C4-2B (cell line): Measurements from ENCODE around the gene CIC.

Source experiments
- H3K27ac ChIP-seq: fragments of 450-650 bp; 2 replicates; pipeline ENCODE4 v1.5.1; 2017
- ZFX ChIP-seq: fragments of 450-650 bp; IDR thresholded peaks from 2 replicates; pipeline ENCODE4 v1.6.1; 2017
- TF ChIP-seq, protein P1 (sequence below): fragments of 450-650 bp; conservative IDR thresholded peaks from 2 replicates; pipeline ENCODE4 v1.5.1; 2017; ENCODE audit warnings: mild to moderate bottlenecking

CIC gene

DNA sequence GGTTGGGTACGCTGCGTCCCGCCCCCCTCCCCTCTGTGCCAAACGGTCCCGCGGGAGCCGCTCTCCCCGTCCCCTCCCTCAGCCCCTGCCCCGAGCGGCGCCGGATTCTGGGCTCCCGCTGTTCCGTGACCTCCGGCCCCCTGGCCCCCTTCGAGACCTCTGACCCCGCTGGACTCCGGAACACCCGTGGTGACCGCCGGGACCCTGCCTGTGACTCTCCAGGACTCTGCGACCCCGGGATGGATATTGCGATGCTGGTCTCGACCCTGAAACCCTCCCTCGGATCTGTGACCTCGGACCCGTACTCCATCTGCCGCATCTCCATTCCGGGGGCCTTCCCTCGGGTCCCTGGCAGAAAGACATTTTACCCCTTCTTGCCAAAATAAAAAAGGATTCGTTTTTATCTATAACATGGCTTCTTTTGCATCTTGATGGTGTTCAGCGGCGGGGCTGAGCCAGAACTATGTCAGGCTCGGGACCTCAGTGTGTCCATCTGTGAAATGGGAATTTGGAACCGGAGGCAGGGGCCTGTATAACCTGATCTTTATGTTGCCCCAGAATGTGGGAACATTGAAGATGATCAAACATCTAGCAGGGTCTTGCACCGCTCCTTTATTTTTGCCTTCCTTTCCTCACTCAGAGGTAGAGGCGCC is 55.7 kb downstream of the CIC start:
- TF ChIP-seq ZFX, result no peak
- TF ChIP-seq, protein P1, sequence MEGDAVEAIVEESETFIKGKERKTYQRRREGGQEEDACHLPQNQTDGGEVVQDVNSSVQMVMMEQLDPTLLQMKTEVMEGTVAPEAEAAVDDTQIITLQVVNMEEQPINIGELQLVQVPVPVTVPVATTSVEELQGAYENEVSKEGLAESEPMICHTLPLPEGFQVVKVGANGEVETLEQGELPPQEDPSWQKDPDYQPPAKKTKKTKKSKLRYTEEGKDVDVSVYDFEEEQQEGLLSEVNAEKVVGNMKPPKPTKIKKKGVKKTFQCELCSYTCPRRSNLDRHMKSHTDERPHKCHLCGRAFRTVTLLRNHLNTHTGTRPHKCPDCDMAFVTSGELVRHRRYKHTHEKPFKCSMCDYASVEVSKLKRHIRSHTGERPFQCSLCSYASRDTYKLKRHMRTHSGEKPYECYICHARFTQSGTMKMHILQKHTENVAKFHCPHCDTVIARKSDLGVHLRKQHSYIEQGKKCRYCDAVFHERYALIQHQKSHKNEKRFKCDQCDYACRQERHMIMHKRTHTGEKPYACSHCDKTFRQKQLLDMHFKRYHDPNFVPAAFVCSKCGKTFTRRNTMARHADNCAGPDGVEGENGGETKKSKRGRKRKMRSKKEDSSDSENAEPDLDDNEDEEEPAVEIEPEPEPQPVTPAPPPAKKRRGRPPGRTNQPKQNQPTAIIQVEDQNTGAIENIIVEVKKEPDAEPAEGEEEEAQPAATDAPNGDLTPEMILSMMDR, result peak; percentile 80; the same call in 1 of the 2 replicates
- H3K27ac ChIP-seq, result peak overlapping the region; percentile 80

DNA sequence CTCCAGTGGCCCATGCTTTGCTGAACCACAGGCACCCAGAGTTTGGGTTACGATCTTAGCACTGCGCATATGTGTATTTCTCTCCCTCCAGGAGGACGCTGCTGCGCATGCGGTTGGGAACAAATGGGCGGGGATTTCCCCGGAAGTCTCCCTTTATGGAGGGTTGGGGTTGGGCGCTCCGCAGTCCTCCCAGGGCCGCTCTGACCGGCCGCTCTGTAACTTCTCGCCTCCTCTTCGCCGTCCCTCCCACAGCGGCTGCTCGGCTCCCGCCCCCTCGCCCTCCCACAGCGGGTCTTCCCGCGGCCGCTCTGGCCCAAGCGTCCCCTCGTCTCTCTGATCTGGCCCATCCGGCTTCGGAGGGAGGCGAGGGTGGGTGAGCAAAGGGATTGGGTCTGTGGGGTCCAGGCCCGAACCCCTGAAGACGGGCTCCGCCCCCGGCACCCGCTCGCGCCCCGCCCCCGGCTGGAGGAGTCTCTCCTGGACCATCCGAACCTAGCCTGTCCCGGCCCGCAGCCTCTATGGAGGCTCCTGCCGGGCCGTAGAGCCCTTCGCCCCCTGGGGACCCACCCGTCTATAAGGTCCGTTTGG is 56.4 kb downstream of the CIC start, which contains the start of gene MEGF8:
MEGF8 (plus strand) TSS at position 328 of the 588 bp plus-strand sequence. CDS start 609 bp downstream, outside the sequence.
- 0 out of 2 replicates have a peak, but pooled peaks have one; percentile 29 for TF ChIP-seq ZFX
- TF ChIP-seq, protein P1, result peak; percentile 36
- peak within 1 kb of the TSS; percentile 80 for H3K27ac ChIP-seq

DNA sequence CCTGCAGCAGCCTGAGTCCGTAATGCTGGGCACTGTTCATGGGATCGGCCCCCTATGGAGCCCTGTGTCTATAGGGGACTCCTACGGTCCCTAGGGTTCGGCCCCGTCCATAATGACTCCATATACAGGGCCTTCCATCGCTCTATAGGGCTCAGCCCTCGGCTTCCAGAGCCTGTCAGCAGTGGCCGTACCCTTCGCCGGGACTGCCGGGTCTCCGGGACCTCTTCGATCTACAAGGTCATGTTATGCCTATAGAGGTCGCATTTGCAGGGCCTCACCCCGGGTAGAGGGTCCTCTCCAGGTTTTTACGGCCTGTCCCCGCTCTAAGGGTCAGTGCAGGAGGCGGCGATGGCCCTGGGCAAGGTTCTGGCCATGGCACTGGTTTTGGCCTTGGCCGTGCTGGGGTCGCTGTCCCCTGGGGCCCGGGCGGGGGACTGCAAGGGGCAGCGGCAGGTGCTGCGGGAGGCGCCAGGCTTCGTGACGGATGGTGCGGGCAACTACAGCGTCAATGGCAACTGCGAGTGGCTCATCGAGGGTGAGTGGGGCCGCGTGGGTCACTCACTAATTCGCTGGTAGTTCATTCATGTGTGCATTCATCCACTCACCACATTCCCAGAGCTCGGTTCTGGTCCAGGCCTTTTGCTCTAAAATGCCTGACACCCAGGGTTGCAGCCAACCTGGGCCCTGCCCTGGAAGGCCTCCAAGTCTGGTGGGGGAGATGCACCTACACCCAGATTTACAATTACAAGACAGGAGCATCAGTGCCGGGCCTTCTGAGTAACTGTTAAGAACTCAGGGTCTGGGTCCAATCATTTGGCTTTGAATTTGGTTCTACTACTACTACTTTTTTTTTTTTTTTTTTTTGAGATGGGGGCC is 57.1 kb downstream of the CIC start:
- no peak for TF ChIP-seq ZFX
- TF ChIP-seq, protein P1, result no peak
- peak overlapping the region; percentile 80 for H3K27ac ChIP-seq

DNA sequence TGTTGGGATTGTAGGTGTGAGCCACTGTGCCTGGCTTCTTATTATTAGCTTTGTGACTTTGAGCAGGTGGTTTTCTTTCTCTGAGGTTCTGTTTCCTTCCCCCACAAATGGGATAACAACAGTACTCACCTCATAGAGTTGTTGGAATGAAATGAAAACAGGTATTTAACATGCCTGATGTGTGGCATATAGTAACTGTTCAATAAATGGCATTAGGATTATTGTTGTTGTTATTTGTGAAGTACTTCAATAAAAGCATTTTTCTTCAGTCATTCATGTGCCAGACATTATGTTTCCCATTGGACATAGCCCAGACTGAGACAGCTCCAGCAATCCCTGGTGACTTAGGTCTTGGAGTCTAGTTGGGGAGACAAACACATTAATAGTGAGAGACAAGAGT is 57.9 kb downstream of the CIC start:
- TF ChIP-seq, protein P1, result no peak
- TF ChIP-seq ZFX, result no peak
- no peak overlapping the region for H3K27ac ChIP-seq

DNA sequence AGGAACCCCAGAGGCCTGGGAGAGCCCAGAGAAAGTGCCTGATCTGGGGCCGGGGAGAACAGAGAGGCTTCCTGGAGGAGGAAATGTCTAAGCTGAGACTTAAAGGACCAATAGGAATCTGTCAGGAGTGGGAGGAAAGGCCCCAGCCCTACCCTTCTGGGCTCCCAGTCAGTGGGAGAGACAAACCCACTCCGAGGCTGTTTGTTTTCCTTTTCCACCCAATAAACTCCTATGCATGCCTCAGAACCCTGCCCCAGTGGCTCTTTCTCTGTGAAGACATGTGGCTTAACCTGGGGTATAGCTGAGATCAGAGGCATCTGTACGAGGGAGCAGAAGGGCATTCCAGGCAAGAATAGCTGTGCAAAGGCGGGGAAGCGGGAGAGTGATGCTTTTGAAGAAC is 58.3 kb downstream of the CIC start:
- no peak overlapping the region for H3K27ac ChIP-seq
- TF ChIP-seq ZFX, result no peak
- TF ChIP-seq, protein P1, result no peak

DNA sequence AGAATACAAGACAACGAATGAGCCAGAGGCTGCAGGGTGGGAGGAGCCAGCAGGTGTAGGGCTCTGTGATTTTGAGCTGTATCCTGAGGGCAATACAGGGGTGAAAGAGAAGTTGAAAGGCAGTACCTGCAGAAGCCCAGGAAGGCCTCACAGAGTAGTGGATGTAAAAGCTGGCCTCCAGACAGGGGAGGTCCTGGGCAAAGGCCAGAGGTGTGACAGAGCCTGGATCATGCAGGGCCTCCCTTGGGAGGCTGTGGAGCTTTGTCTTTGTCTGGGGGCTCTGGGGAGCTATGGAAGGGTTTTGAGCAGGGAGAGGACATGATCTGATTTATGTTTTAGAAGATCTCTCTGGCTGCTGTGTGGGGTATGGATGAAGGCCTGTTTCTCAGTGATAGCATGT is 59.1 kb downstream of the CIC start:
- TF ChIP-seq, protein P1, result no peak
- TF ChIP-seq ZFX, result no peak
- no peak overlapping the region for H3K27ac ChIP-seq

DNA sequence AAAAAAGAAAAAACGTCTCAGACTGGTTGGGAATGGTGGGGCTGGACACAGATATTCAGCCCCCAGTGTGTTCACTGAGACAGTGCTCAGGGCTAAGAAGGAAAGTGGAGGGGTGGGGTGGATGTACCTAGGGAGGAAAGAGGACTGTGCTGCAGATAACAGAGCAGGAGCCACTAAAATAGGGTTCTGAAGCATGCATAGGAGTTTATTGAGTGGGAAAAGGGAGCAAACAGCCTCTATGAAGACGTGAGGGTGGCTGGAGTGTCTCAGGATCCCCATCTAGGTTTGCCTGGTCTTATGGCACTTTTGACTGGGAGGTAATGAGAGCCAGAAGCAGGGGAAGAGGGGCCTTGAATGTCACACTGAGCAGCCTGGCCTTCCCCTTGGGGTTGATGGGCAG is 59.8 kb downstream of the CIC start:
- TF ChIP-seq, protein P1, result no peak
- no peak for TF ChIP-seq ZFX

More for the DNA sequence above, 59.8 kb downstream of the CIC start:
- no peak overlapping the region for H3K27ac ChIP-seq
